Body of pancreas (tissue), 4 donors: ENCODE data around the gene PRKG1.

Experiments
- POLR2A ChIP-seq, 3 donors: fragments of 450-650 bp; IDR thresholded peaks; one replicate each; pipeline ENCODE4 v1.6.1; 2016; ENCODE audit warnings: antibody characterized with exemption in 3 of 3, mild to moderate bottlenecking in 2 of 3
- TF ChIP-seq, protein P1 (sequence below), 7 experiments: fragments of 450-650 bp in 4 of 7; fragments of 200-600 bp in 3 of 7; sonication (generic) in 3 of 7; IDR thresholded peaks; one replicate each; pipeline ENCODE4 v1.5.1; 2016 to 2019; ENCODE audit warnings: antibody characterized with exemption in 7 of 7

GRCh38 chr10:51255381-51255780, 181.1 kb downstream of the PRKG1 start:
- TF ChIP-seq, protein P1, sequence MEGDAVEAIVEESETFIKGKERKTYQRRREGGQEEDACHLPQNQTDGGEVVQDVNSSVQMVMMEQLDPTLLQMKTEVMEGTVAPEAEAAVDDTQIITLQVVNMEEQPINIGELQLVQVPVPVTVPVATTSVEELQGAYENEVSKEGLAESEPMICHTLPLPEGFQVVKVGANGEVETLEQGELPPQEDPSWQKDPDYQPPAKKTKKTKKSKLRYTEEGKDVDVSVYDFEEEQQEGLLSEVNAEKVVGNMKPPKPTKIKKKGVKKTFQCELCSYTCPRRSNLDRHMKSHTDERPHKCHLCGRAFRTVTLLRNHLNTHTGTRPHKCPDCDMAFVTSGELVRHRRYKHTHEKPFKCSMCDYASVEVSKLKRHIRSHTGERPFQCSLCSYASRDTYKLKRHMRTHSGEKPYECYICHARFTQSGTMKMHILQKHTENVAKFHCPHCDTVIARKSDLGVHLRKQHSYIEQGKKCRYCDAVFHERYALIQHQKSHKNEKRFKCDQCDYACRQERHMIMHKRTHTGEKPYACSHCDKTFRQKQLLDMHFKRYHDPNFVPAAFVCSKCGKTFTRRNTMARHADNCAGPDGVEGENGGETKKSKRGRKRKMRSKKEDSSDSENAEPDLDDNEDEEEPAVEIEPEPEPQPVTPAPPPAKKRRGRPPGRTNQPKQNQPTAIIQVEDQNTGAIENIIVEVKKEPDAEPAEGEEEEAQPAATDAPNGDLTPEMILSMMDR (IDR thresholded peaks at IDR 0.05) = no peak
- TF ChIP-seq POLR2A (IDR thresholded peaks at IDR 0.05) = no peak
